Esophagus muscularis mucosa (tissue), 4 donors: Measurements from ENCODE around the gene TIMM17A.

Source experiments
- EP300 ChIP-seq: sonication (generic); formaldehyde crosslinking; IDR thresholded peaks from one replicate; pipeline ENCODE4 v1.6.1; 2017; ENCODE audit warnings: antibody characterized with exemption
- POLR2A ChIP-seq: fragments of 450-650 bp; IDR thresholded peaks from one replicate; pipeline ENCODE4 v1.6.1; 2017; ENCODE audit warnings: antibody characterized with exemption, moderate library complexity, mild to moderate bottlenecking, low read depth
- POLR2AphosphoS5 ChIP-seq, 2 donors: sonication (generic); formaldehyde crosslinking; IDR thresholded peaks; one replicate each; pipeline ENCODE4 v1.6.1; 2017; ENCODE audit warnings: antibody characterized with exemption in 2 of 2
- TF ChIP-seq, protein P1 (sequence below), 3 experiments: fragments of 200-600 bp in 2 of 3; fragments of 450-650 bp in 1 of 3; sonication (generic) in 2 of 3; IDR thresholded peaks; one replicate each; pipeline ENCODE4 v1.5.1; 2017 to 2019; ENCODE audit warnings: antibody characterized with exemption in 3 of 3, mild to moderate bottlenecking in 2 of 3, moderate library complexity in 1 of 3

DNA sequence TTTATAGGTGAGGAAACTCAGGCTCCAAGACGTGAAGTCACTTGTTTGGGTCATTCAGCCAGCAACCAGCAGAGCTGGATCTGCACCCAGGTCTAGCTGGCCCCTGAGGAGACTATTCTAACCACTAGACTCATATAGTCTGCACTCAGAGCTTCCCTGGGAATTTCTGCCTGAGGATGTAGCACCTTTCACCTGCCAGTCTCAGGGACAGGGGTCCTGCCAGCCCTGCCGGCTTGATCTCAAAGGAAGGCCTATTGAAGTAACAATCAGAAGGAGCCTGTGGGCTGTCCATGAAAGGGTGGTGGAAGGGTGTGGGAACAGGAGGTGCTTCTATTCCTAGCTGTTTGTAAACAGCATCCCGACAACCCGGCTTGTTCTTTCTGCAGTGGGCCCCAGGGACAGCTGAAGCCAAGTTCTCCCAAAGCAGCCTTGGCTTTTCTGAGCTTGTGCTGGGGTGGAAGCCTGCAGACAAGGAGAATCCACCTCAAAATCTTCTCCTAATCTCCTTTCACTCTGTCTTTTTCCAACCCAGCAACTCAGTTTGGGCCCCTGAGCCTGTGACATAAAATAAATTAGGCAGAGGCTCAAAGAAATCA, 16.8 kb upstream of the TIMM17A start:
- TF ChIP-seq POLR2A, result no peak
- TF ChIP-seq, protein P1, sequence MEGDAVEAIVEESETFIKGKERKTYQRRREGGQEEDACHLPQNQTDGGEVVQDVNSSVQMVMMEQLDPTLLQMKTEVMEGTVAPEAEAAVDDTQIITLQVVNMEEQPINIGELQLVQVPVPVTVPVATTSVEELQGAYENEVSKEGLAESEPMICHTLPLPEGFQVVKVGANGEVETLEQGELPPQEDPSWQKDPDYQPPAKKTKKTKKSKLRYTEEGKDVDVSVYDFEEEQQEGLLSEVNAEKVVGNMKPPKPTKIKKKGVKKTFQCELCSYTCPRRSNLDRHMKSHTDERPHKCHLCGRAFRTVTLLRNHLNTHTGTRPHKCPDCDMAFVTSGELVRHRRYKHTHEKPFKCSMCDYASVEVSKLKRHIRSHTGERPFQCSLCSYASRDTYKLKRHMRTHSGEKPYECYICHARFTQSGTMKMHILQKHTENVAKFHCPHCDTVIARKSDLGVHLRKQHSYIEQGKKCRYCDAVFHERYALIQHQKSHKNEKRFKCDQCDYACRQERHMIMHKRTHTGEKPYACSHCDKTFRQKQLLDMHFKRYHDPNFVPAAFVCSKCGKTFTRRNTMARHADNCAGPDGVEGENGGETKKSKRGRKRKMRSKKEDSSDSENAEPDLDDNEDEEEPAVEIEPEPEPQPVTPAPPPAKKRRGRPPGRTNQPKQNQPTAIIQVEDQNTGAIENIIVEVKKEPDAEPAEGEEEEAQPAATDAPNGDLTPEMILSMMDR (IDR thresholded peaks at IDR 0.05), result no peak
- peak in 1 of 2 donors; percentile 45 for TF ChIP-seq POLR2AphosphoS5 (IDR thresholded peaks at IDR 0.05)
- no peak for TF ChIP-seq EP300
